ENCODE measurements around the gene ERN1.
"Not testable (repeated sequence)": the region's sequence is repeated elsewhere in the genome, so short reads cannot be mapped to it uniquely, and the experiment has no call there.

The ERN1 gene

DNA sequence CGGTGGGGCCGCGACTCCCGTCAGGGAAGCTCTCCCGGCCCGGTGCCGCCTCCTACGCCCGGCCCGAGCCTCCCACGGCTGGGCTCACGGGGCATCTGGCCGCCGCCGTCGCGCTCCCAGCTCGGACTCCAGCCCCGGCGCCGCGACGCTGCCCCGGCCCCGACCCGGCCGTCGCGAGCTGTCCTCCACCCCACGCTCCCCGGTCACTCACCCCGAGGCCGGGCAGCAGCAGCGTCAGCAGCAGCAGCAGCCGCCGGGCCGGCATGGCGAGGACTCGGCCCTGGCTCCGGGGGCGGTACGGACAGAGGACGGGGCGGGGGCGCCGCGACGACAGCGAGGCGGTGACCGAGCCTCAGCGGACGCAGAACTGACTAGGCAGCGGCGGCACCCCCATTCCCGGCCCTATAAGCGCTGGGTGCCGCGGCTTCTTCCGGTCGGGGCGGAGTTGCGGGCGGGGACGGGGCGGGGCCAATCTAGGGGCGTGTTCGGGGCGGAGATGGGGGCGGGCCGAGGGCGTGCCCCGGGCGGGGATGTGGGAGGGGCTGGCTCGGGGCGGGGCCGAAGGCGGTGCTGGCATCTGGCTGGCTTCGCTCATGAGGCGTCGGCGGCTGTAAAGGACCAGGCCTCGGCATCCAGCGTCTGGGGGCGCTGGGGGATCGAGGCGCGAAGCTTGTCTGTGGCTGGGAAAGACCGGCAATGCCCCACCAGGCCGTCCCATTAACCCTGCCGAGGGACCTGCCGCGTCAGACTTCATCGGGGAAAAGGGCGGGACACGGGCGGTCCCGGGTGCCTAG lies at the start of gene ERN1:
ERN1 (minus strand) TSS at position 380 of the 794 bp plus-strand sequence; CDS start at position 265, 115 bp downstream.
- DNase-seq (ENCODE audit: low spot score), result peak; percentile 84

DNA sequence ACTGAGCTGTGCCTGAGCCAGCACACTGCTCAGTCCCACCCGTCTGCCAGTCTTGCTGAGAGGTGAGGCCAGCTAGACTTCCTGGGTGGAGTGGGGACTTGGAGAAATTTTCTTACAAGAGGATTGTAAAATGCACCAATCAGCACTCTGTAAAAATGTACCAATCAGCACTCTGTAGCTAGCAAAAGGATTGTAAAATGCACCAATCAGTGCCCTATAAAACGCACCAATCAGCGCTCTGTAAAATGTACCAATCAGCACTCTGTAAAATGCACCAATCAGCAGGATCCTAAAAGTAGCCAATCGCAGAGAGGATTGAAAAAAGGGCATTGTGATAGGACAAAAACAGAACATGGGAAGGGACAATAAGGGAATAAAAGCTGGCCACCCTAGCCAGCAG lies 49.1 kb upstream of the ERN1 start:
- DNase-seq (ENCODE audit: low spot score), result not testable (repeated sequence)

DNA sequence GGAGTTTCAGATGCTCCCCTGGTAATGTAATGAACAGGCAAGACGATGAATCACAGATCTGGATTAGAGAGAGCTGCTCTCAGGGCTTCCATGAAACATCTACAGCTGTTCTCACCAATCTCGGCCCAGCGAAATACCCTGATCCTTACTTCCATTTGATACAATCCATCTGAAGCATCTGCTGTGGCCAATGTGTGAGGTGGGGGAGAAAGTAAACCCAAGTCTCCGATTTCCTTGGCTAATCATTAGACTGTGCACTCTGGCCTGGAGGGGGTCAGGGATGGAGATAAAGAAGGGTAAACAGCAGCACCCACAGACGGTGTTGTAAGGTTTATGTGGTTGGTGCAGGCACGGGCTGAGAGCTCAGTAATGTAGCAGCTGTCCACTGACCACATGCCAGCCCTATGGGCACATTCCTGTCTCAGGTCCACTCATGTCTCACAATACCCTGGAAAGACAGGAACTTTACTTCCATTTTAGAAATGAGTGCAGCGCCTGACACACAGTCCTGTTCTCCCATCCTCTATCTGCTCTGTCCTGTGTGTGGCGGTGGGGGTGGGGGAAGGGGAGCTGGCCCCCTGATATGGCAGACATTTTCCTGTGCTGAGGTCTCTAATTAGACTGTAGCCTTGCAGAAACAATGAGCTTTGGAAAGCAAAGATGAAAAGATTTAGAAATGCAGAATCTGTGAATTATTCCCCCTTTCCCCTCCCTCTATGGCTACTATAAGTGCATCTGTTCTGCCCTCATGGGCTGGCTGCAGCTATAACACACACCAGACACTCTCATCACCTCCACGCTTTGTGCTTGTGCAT lies 48.3 kb upstream of the ERN1 start:
- DNase-seq (ENCODE audit: low spot score), result peak; percentile 23

DNA sequence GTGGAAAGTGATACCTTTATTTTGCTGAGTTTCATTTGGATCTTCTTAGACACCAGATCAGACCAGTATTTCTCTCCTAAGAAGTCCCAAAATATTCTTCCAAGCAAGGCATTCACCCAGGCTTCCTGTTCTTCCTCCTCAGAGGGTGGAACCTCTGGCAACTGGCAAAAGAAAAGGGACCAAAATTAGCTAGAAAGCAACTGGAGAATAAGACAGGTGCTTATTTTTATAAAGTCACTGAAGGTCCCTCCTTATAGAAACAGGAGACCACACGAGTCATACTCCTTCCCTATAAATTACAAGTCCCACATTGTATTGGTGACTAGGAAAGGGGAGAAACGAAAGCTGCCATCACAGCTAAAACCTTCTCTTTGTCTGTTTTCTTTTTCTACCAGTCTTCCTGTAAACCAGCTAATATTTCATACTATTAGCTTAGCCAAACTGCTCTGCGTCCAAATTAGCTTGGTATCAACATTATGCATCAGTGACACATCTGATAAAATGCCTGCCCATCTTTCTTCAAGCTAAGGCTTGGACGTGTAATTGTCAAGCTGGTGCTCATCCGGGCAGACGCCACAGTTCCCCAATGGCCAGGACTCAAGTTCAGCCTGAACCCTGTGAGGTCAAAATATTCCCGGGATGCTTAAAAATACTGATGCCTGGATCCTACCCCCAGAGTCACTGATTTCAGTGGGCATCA lies 47.5 kb upstream of the ERN1 start:
- DNase-seq (ENCODE audit: low spot score), result no peak

GRCh38 chr17:64176556-64176955 lies 46.6 kb upstream of the ERN1 start:
- no peak for DNase-seq (ENCODE audit: low spot score)

GRCh38 chr17:64174686-64175456 lies 44.9 kb upstream of the ERN1 start:
- DNase-seq (ENCODE audit: low spot score), result no peak

DNA sequence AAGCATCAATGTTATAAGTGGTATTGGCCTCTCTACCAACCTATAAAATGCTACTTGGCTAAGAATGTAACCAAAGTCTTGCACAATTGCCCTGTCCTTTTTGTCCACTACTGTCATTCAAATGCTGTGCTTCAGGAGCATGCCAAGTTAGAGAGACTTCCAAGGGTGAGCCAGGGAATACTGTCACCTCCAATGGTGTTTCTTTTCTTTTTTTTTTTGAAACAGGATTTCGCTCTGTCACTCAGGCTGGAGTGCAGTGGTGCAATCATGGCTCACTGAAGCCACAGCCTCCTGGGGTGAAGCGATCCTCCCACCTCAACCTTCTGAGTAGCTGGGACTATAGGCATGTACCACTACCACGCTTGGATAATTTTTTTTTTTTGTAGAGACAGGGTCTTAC lies 43.7 kb upstream of the ERN1 start:
- DNase-seq (ENCODE audit: low spot score), result no peak

- DNase-seq (ENCODE audit: low spot score), result no peak
Measured at GRCh38 chr17:64172510-64172909, 42.6 kb upstream of the ERN1 start.

GRCh38 chr17:64171041-64171440 lies 41.1 kb upstream of the ERN1 start:
- no peak for DNase-seq (ENCODE audit: low spot score)

- no peak for DNase-seq (ENCODE audit: low spot score)
Measured at GRCh38 chr17:64170286-64170685, 40.3 kb upstream of the ERN1 start.

DNA sequence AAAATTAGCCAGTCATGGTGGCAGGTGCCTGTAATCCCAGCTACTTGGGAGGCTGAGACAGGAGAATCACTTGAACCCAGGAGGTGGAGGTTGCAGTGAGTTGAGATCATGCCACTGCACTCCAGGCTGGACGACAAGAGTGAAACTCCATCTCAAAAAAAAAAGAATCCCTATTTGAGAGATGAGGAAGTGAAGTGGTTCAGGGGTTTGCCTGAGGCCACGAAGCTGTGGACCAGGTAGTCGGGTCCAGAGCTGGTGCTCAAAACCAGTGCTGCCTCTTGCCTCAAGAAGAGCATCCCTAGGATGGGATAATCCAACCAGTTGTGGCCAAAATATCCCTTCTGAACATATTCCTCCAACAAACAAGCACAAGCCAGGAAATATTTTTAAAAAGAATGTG lies 37.7 kb upstream of the ERN1 start:
- not testable (repeated sequence) for DNase-seq (ENCODE audit: low spot score)

DNA sequence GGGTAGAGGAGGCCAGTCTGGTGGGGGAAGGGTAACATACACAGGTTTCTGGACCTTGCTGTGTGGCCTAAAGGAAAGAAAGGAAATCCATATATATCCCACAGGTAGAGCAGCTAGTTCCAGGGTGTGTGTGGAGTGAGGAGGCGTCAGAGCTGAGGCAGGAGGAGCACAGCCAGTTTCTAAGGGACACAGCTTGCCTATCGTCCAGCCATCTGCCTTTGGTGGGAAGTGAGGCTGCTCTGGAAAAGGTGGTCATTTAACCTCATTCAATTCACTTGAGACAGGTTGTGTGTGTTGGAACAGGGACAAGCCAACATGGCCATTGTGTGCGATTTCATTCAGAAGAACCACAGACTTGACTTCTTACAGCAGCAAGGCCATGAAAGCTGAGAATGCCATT lies 36.9 kb upstream of the ERN1 start:
- DNase-seq (ENCODE audit: low spot score), result no peak

DNA sequence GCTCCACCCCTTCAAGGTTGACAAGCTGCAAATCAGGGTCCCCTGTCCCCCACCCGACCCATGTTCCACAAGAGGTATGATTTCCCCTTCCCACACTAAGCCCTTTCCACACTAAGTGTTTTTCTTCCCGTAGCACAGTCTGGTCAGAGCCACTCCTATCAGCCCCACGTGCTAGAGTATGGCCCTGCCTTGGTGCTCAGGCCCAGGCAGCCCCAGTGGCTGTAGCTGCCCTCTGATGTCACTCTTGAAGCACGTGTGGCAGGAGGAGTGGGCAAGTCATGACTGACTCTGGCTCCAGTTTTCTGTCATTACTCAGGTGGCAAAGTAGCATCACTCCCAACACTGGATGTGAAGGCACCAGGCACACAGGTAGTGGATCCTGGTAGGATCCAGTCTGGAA lies 35.4 kb upstream of the ERN1 start:
- DNase-seq (ENCODE audit: low spot score), result no peak

DNA sequence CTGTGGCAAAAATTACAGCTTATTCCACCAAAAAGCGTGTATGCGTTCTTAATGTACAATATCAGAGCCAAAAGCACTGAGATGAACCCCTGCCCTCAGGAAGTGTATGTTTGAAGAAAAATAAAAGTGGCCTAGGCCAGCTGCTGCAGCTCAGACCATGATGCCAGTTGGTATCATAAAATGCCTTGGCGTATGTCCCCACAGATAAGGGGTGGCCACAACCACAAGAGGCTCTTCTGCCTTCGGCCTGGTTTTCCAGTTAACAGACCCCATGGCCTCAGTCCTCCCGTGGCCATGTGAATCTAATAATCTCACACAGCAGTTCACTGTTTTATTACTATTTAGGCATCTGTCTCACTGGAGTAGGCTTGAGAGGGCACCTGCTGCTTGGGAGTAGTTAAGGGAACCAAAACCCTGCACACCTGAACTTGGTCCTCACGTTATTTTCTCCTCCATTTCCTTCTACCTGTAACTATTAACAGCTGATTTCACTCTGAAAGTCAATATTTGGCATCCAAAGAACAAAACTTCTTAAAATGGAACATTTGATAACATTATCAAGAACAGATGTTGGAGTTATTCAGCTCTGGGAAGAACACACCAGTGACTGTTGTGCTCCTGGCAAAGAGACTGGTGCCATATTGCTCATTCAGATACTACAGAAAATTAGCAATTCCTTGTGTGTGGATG lies 34.8 kb upstream of the ERN1 start:
- no peak for DNase-seq (ENCODE audit: low spot score)

GRCh38 chr17:64163468-64163867 lies 33.5 kb upstream of the ERN1 start:
- DNase-seq (ENCODE audit: low spot score), result no peak

DNA sequence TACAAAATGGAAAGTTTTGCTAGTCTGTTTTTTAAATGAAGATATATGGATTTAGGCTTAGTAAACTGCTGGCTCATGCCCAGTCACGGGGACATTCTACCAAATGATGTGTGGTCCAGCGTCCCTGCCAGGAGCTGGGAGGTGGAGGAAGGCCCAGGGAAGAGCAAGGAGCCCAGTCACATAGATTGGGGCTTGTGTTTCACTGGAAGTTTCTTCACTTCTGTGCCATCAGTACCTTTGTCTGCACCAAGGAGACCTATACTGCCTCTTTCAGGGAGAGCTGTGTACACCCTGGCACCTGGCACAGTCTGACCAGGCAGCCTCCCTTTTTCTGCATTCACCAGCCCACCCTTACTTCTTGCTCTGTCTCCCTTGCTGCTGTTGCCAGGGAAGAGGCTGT lies 32.6 kb upstream of the ERN1 start:
- DNase-seq (ENCODE audit: low spot score), result no peak

- no peak for DNase-seq (ENCODE audit: low spot score)
Measured at GRCh38 chr17:64161380-64162176, 31.6 kb upstream of the ERN1 start.

- no peak for DNase-seq (ENCODE audit: low spot score)
Measured at GRCh38 chr17:64160378-64160777, 30.4 kb upstream of the ERN1 start.

DNA sequence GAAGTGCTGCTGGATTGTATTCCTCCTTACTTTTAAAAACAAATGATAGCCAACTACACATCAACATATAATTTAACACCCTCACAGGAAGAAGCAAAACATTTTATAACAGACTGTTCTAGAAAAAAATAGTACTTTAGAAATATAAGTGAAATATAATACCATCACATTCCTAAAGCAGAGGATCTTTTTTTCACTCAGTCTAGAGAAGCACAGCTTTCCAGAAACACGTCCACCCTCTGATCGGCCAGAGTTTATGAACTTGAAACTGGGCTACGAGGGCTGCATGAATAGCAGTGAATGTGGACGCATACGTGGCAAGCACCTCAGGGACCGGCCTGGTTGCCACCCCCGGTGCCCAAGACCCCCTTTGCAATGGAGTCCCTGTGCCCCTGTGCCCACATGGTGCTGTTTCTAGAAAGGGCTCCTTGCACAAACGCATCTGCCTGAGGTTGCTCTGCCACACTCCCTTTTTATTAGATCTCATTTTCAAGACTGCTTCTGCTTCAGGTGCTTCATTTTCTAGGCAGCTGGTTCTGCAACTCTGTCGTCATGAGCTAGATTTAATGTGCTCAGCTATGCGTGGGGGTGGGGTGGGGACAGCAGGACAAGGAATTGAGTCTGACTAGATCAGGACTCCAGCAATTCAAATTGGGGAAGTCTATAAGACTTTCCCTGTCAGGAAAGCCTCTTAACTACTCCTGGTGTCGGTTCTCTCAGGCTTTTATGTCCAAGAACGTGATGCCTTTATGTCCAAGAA lies 29.1 kb upstream of the ERN1 start:
- DNase-seq (ENCODE audit: low spot score), result no peak

DNA sequence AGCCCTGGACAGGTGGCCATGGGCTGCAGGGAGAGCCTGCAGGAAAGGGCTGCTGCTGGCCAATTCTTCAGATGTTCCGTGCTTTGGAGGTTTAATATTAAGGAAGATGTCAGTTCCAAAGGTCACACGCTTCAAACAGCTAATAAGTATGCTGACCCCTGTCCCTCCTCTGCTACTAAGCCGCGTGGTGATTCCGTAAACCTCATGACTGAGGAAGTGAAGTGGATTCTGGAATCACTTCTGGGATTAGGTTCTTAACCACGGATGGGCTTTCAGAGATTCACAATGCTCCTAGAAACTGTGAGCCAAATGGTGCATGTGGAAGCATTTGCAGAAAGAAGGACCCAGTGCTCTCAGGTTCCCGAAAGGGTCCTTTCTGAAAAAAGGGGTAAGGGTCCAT lies 28.5 kb upstream of the ERN1 start:
- DNase-seq (ENCODE audit: low spot score), result no peak

All from HuH-7.5 (cell line).